ENCODE data around the gene BCAS4.
"Not testable (repeated sequence)": the region's sequence is repeated elsewhere in the genome, so short reads cannot be mapped to it uniquely, and the experiment has no call there.

The BCAS4 gene

DNA sequence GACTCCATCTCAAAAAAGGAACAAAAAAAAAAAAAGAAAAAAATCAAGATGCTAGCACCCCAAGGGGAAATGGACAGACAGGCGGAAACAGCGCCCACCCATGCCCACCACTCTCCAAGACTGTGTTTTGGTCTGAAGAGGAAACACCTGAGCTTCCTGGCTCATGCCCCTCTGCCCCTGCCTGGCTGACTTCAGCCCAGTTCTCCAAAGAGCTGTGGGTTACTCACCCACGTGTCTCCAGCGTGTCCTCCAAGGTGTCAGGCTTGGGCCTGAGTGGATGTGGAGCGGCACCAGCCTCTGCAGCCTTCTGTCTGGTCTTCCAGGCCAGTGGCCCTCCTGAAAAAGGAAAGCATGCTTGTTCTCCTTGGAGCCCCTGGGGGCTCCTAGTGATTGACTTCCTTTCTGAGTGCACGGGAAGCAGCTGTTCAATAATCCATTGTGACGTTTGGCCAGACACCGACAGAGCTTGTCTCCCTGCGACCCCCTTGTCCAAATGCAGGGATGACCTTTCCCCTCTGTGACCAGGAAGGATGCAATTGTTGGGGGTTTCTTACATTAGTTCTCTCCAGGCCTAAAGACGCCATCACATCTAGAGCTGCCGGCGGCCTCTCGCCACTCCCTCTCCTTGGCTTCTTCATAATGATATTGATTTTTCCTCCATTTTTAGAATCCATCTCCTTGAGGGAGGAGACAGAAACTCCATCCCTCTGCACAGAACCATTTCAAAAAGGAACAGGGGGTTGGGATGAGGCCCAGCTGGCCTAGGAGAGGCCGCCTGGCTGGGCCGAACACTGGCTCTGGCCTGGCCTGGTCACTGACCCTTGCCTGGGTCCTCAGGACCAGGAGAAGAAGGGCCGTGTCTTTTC lies 77.9 kb downstream of the BCAS4 start:
- FAIRE-seq (no peak), DNase-seq (ENCODE audit: insufficient read length, low spot score) (no peak)

GRCh38 chr20:50873585-50873984 lies 78.7 kb downstream of the BCAS4 start:
- DNase-seq (ENCODE audit: insufficient read length, low spot score) (no peak), FAIRE-seq (peak; percentile 62)

- DNase-seq (ENCODE audit: insufficient read length, low spot score) (no peak), FAIRE-seq (peak; percentile 16)
Measured at GRCh38 chr20:50874111-50874757, 79.4 kb downstream of the BCAS4 start.

- FAIRE-seq: no peak
- DNase-seq (ENCODE audit: insufficient read length, low spot score): no peak
Measured at GRCh38 chr20:50874758-50875665, 80.2 kb downstream of the BCAS4 start.

- DNase-seq (ENCODE audit: insufficient read length, low spot score) (no peak), FAIRE-seq (no peak)
Measured at GRCh38 chr20:50876063-50876685, 81.3 kb downstream of the BCAS4 start.

DNA sequence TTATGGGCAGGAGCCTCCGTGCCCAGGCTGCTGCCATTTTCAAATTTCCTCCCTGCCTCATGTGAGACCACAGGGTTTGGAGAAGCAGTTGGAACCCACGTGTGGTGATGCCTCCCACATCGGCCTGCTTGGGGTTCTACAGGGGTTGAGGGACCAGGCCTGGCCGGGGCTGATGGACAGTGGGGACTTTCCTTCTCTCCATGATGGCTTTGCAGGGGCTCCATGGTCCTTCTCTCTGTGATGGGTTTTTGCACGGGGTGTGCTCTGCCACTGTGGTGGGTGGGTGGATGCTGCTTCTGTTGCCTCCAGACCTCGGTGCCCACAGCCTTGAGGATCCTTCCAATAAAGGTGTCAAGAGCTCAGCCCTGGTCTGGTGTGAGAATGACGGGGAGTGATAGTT lies 82.0 kb downstream of the BCAS4 start:
- FAIRE-seq (no peak), DNase-seq (ENCODE audit: insufficient read length, low spot score) (no peak)

DNA sequence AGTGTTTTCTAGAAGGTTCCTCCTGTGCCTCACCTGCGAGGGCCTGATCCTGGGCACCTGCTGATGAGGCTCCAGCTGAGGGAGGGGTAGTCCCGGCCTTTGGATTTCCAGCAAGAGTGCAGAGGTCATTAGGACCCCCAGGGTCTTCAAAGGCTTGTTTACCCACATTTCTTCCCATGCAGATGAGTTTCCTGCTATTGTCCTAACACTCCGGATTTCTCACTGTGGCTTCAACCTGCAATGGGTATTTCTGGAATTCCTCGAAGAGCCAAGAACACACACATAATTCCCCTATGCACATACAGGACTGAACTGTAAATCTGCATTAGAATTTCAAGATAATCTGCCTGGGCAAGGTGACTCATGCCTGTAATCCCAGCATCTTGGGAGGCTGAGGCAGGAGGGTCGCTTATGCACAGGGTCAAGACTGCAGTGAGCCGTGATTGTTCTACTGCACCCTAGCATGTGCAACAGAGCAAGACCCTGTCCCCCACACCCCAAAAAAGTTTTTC lies 82.4 kb downstream of the BCAS4 start:
- FAIRE-seq (peak; percentile 42), DNase-seq (ENCODE audit: insufficient read length, low spot score) (no peak)

GRCh38 chr20:50879649-50880550 lies 85.0 kb downstream of the BCAS4 start:
- DNase-seq (ENCODE audit: insufficient read length, low spot score) (no peak), FAIRE-seq (peak; percentile 65)

DNA sequence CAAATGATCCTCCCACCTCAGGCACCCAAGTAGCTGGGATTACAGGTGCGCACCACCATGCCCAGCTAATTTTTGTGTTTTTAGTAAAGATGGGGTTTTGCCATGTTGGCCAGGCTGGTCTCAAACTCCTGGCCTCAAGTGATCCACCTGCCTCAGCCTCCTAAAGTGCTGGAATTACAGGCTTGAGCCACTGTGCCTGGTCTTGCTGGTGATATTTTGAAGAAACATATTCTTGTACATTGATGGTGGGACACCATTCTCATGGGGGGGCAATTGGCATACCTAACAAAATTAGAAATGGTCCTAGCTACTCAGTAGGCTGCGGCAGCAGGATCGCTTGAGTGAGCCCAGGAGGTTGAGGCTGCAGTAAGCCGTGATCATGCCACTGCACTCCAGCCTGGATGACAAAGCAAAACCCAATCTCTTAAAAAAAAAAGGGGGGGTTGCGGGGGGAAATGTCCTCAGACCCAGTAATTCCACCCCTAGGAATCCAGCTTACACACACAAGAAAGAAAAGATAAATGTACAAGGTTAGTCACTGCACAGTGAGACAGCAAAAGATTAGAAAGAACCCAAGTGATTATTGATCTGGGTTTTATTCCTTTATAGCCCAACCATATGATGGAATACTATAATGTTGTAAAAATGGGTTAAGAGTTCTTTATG lies 87.0 kb downstream of the BCAS4 start:
- DNase-seq (ENCODE audit: insufficient read length, low spot score); FAIRE-seq: not testable (repeated sequence)

DNA sequence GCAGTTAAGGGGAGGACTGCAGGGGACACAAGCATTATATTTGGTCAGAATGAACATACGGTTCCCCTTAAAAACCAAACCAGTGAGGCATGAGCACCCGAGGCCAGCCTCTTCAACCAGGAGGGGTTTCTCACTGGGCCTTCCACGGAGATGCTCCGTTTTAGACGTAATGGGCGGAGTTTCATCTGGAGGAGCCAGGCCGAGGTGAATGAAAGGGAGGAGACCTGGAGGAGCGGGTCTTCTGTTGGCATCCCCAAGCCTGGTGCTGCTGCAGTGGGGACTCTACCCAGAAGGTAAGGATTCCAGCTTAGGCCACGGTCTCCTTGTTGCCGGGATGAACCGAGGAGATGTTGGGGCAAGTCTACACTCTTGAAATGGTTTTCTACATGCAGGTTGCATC lies 89.0 kb downstream of the BCAS4 start:
- FAIRE-seq (no peak), DNase-seq (ENCODE audit: insufficient read length, low spot score) (no peak)

DNA sequence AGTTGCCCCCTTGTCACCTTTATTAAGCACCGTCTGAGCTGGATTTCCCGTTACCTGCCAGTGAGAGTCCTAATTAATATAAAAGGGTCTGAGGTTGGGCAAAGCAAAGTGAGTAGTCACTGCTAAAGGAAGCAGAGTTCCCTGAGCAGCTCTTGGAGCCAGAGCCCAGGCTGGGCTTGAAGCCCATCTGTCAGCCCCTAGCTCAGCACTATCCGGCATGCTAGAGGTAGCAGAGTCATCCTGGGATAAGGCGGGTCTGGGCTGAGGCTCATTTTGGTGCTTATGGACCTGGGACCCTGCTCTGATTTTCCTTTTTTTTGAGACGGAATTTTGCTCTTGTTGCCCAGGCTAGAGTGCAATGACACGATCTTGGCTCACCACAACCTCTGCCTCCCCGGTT lies 90.2 kb downstream of the BCAS4 start:
- DNase-seq (ENCODE audit: insufficient read length, low spot score): no peak
- FAIRE-seq: no peak

DNA sequence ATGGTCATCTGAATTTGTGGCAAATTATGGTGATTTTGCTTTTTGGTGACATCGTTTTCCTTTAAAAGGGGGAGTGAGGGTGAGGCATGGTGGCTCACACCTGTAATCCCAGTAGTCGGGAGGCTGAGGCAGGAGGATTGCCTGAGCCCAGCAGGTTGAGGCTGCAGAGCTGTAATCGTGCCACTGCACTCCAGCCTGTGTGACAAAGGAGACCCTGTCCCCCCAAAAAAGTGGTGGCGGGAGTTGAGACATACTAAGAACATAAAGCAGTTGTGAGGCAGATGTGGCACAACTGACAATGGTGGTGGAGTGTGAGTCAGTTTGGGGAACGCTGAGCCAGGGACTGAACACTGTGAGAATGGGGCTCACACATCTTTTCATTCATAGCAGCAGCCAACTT lies 90.9 kb downstream of the BCAS4 start:
- FAIRE-seq: no peak

GRCh38 chr20:50886184-50886790 lies 91.4 kb downstream of the BCAS4 start:
- FAIRE-seq (peak; percentile 86), DNase-seq (ENCODE audit: insufficient read length, low spot score) (no peak)

More for the DNA sequence above, 90.9 kb downstream of the BCAS4 start:
- no peak for DNase-seq (ENCODE audit: insufficient read length, low spot score)

DNA sequence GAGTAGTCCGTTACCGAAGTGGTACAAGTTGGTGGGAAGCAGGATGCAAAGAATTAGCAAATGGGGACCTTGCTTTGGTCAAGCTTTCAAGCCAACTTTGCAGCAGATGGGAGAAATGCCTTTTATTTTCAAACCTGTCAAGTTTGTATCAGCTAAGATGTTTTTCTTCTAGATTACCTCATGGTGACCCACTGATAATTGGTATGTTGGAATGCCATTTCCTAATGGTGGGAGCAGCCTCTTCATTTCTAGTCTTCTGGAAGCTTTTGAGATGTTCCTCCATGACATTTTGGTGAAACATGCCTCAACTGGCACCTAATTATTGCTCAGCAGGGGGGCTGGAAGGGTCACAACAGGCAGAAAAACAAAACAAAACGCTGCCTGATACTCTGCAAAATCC lies 92.7 kb downstream of the BCAS4 start:
- DNase-seq (ENCODE audit: insufficient read length, low spot score) (no peak), FAIRE-seq (no peak)

DNA sequence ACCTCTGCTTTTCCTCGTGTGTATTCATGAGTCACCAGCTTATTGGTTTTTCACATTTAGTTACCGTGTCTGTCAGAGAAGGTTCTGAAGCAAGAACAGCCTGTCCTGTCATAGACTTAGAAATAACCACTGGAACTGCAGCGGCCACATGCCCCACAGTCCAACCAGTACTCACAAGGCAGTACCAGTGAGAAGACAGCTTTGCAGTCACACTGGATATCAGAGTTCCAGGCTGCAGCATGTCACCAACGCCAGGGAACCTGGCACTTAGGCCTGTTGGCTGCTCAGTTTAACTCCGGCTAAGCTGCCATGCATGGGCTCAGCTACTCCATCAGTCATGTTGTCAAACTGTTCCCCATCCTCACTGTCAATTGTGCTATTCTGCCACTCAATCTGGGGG lies 96.3 kb downstream of the BCAS4 start:
- no peak for FAIRE-seq
- no peak for DNase-seq (ENCODE audit: insufficient read length, low spot score)

GRCh38 chr20:50892394-50892793 lies 97.5 kb downstream of the BCAS4 start:
- DNase-seq (ENCODE audit: insufficient read length, low spot score) (no peak), FAIRE-seq (no peak)

DNA sequence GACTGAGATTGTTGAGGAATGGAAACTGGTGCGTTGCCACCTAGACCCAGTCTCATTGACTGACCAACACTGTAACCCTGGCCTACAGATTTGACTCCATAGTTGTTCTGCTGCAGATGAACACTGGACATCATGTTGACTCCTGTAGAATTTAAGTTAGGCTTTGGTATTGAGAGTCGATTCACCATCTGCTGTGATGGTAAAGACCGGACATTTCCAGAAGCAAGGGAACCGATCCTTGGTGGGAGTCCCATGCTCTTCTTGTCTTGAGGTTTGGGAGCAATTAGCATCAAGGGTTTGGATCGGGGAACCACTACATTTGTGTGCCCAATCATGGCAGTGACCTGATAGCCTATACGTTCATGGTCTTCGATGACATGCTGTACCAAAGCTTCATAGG lies 98.8 kb downstream of the BCAS4 start:
- FAIRE-seq (no peak), DNase-seq (ENCODE audit: insufficient read length, low spot score) (no peak)

DNA sequence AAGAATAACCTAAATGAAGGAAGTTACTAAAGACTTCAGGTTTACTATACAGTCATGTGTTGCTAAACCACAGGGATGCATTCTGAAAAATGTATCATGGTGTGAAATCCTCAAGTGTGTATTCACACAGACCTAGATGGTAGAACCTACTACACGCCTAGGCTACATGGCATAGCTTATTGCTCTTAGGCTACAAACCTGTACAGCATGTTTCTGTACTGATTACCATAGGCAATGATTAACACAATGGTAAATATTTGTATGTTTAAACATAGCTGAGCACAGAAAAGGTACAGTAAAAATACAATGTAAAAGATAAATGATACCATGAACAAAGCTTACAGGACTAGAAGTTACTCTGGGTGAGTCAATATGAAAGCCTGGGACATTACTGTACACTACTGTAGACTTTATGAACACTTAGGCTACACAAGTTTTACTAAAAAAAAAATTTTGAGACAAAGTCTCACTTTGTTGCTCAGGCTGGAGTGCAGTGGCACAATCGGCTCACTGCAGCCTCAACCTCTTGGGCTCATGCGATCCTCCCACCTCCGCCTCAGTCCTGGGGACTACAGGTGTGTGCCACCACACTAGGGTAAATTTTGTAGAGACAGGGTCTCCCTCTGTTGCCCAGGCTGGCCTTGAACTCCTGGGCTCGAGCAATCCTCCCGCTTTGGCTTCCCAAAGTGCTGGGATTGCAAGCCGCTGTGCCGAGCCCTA lies 100.4 kb downstream of the BCAS4 start:
- DNase-seq (ENCODE audit: insufficient read length, low spot score) (no peak), FAIRE-seq (no peak)
